NCI-H345 treated with DMSO at 0.1 percent for 48 hours (cell line): ENCODE results near the gene DDX21.
"Not testable (repeated sequence)": the region's sequence is repeated elsewhere in the genome, so short reads cannot be mapped to it uniquely, and the experiment has no call there.

Experiments
- DNase-seq: peaks from one replicate; lab custom pipeline; 2025; ENCODE audit not compliant: unreplicated experiment; lab: John Stamatoyannopoulos, UW

The DDX21 gene

GRCh38 chr10:68955832-68956532, at the start of gene DDX21:
Gene DDX21 (plus strand): TSS chr10:68956170. CDS start chr10:68956226, 56 bp downstream.
- DNase-seq: peak; percentile 76

DNA sequence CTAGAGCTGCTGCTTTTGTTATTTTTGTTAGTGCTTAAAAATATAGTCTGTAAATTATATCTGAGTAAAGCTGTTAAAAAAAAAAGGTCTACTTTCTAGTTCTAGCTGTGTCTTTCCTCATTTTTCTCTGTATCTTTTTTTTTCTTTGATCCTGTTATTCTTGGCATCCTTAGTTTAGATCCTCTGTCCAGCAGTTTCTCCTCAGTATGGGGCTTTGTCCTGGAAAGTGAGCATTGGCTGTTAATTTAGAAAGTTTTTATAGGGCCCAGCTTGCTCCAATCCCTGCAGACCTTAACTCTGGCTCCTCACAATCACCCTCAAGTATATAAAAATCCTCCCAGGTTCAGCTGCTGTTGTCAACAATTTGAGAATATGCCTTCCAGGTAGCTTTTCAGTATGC, 31.4 kb upstream of the DDX21 start:
- no peak for DNase-seq

- no peak for DNase-seq
These were observed 30.5 kb upstream of the DDX21 start for GRCh38 chr10:68925489-68925888.

GRCh38 chr10:68929157-68929556, 26.8 kb upstream of the DDX21 start:
- not testable (repeated sequence) for DNase-seq

- DNase-seq: not testable (repeated sequence)
These were observed 26.1 kb upstream of the DDX21 start for GRCh38 chr10:68929888-68930287.

- not testable (repeated sequence) for DNase-seq
These were observed 23.1 kb upstream of the DDX21 start for GRCh38 chr10:68932860-68933259.

DNA sequence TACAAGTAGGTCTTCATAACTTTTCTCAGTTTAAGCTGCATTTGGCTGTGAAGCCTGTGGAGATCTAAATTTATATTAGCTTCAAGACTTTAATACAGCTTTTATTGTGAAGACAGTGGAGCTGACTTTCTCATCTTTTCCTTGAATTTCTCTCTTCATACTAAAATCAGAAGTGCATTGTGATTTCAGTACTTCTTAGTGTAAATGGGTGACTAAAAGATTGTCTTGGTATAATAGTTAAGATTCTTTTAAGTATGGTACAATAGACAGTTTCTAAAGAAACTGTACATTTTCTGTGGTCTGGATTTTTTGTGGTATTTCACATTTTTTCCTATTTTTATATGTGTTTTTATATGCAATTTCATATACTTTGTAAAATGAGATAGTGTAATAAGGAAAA, 21.0 kb upstream of the DDX21 start:
- no peak for DNase-seq

DNA sequence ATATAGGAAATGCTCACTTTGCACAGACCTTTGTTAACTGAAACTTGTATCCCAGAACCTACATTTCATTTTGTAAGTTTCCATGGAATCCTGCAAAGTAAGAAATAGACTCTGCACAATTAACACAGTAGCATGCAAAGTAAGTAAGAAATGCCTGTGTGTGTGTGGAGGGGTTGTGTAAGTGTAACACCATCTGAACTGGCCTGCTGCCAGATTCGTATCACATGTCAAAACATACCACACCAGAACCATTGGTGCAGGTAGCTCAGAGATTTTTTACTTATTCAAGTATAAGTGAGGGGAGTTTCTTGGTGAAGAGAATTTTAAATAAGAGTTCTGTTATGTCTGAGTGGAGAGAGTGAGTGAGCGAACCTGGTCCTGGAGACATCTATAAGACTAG, 17.9 kb upstream of the DDX21 start:
- no peak for DNase-seq

- DNase-seq: no peak
These were observed 17.1 kb upstream of the DDX21 start for GRCh38 chr10:68938884-68939283.

DNA sequence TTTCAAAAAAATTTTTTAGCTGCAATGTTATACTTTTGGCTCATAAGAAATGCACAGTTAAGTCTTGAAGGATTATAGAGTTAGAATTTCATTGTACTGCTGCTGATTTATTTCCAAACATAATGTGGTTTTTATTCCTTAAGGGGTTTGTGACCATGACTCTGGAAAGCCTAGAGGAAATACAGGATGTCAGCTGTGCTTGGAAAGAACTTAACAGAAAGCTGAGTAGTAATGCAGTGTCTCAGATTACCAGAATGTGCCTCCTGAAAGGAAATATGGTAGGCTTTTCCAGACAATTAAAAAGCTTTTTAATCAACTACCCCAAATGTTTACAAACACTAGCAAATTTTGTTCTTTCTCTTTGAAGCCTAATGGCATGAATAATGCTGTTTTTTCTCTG, 15.1 kb upstream of the DDX21 start:
- not testable (repeated sequence) for DNase-seq

DNA sequence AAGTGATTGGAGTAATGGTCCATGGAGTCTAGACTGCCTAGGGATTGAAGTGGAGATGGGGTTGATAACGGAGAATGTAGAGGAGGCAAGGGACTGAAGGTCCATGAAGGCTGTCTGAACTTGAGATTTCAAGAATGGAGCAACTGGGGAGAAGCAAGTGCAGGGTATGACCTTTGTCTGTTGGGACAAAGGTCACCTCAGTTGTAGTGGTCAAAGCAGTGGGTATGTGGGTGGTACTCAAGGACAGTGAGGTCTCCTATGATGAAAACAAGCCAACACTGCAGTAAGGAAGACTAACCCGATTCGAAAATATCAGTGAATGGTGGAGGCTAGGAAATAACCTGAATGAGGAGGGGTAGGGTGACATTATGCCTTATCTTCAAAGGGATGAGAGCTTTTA, 5.4 kb upstream of the DDX21 start:
- no peak for DNase-seq

GRCh38 chr10:68954904-68955303, 1.1 kb upstream of the DDX21 start:
- DNase-seq: no peak

GRCh38 chr10:68955355-68955831, 577 bp upstream of the DDX21 start:
- no peak for DNase-seq

GRCh38 chr10:68957284-68957615, 1.3 kb downstream of the DDX21 start:
- no peak for DNase-seq

GRCh38 chr10:68957654-68958053, 1.7 kb downstream of the DDX21 start:
- no peak for DNase-seq

- no peak for DNase-seq
These were observed 3.9 kb downstream of the DDX21 start for GRCh38 chr10:68959695-68960527.

- DNase-seq: no peak
These were observed 7.2 kb downstream of the DDX21 start for GRCh38 chr10:68963151-68963550.

GRCh38 chr10:68973975-68974374, 18.0 kb downstream of the DDX21 start:
- DNase-seq: no peak

GRCh38 chr10:68975936-68976473, 20.0 kb downstream of the DDX21 start:
- DNase-seq: not testable (repeated sequence)

GRCh38 chr10:68979738-68980137, 23.8 kb downstream of the DDX21 start:
- DNase-seq: not testable (repeated sequence)

- DNase-seq: no peak
These were observed 25.1 kb downstream of the DDX21 start for GRCh38 chr10:68981074-68981473.

GRCh38 chr10:68982389-68982788, 26.4 kb downstream of the DDX21 start:
- DNase-seq: no peak
